Kidney capillary endothelial cell (primary cell): ENCODE data around the gene MEGF6.
A peak's percentile ranks its signal among the peaks of the same experiment; 100 is the strongest.

ENCODE experiments used
- DNase-seq: peaks from one replicate; pipeline ENCODE4 v3.0.0-alpha.2; 2018; ENCODE audit warnings: low spot score

The MEGF6 gene, protein sequence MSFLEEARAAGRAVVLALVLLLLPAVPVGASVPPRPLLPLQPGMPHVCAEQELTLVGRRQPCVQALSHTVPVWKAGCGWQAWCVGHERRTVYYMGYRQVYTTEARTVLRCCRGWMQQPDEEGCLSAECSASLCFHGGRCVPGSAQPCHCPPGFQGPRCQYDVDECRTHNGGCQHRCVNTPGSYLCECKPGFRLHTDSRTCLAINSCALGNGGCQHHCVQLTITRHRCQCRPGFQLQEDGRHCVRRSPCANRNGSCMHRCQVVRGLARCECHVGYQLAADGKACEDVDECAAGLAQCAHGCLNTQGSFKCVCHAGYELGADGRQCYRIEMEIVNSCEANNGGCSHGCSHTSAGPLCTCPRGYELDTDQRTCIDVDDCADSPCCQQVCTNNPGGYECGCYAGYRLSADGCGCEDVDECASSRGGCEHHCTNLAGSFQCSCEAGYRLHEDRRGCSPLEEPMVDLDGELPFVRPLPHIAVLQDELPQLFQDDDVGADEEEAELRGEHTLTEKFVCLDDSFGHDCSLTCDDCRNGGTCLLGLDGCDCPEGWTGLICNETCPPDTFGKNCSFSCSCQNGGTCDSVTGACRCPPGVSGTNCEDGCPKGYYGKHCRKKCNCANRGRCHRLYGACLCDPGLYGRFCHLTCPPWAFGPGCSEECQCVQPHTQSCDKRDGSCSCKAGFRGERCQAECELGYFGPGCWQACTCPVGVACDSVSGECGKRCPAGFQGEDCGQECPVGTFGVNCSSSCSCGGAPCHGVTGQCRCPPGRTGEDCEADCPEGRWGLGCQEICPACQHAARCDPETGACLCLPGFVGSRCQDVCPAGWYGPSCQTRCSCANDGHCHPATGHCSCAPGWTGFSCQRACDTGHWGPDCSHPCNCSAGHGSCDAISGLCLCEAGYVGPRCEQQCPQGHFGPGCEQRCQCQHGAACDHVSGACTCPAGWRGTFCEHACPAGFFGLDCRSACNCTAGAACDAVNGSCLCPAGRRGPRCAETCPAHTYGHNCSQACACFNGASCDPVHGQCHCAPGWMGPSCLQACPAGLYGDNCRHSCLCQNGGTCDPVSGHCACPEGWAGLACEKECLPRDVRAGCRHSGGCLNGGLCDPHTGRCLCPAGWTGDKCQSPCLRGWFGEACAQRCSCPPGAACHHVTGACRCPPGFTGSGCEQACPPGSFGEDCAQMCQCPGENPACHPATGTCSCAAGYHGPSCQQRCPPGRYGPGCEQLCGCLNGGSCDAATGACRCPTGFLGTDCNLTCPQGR (N-terminal part only)

DNA sequence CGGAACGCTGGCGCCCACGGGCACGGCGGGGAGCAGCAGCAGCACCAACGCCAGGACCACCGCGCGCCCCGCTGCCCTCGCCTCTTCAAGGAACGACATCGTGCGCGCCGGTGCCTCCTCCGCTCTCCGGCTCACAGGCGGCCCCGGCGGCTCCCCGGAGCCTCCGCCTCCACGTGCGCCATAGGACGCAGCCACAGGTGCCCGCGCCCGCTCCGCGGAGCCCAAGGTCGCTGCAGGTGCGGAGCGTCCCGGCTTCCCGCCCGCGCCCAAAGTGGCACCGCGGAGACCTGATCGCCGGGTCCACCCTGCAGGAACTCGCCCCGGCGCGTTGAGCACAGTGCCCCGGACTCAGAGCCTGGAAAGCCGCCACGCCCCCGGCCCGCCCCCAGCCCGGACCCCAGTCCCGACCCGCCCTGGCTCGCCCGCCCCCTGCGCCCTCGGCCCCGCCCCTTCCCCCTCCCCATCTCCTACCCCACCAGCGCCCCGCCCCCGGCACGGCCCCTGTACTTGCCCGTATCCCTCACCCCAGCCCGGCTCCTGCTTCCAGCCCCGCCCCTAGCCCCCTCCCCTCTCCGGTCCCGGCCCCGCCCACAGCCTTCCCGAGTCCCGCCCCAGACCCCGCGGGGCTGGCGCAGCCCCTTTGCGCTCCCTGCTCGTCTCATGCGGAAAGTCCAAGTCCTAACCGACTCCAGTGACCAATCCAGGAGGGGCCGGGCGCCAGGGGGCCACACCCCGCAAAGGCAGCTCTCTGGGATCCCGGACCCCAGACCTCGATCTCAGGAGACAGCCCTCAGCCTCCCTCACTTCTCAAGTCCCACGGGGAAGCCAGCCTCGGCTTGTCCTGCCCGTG lies at the start of gene MEGF6:
Gene MEGF6 (minus strand): TSS at position 339 of the 850 bp plus-strand sequence. CDS start 240 bp downstream, at position 99.
- no peak for DNase-seq

DNA sequence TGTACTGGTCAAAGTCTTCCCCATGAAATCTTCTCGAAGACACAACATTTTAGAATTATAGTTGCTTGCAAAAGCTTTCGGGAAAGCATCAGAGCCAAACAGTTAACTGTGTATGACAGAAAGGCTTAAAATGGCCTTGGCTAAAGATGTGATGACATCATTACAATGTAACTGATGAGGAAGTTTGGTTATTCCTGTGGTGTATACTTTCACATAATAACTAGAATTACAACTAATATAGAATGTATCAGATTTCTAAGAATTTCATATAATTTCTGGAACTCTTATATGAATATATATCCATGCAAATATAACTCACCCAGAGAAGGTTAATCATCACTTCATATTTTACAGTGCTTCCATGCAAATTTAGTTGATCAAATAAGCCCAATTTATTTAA lies 49.4 kb upstream of the MEGF6 start:
- no peak for DNase-seq

DNA sequence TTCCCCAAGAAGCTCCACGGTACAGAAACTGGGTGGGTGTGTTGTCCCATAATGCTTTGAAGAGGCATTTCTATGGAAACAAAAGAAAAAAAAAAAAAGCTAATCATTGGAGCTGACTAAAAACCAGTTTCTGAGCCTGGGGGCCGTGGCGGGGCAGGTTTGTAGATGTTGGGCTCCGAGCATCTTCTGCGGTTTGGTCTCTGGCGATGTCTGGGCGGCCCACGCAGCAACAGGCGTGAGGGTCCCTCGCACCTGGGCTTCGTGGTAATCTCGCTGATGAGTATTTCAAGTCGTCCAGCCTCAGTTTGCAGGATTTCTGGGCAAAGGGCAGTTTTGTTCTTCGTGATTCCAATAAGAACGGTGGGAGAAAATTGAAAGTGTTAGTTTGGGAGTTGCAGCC lies 47.8 kb upstream of the MEGF6 start:
- DNase-seq: no peak

DNA sequence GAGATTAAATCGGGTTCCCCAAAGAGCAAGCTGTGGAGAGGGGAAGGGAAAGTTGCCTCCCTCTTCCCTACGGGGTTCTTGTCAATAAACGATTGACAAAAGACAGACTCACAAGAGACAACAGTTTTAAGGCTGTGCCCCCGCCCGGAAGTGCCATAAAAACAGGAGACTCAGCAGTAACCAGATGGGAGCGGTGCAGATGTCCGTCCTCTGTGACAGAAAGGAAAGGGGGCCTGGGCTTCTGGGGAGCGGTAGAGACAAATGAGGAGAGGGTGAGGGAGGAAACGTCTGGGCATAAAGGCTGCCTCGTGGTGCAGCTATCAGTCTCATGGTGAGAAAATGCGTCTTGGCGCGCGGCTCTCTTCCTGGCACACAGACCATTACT lies 46.9 kb upstream of the MEGF6 start:
- DNase-seq: no peak

DNA sequence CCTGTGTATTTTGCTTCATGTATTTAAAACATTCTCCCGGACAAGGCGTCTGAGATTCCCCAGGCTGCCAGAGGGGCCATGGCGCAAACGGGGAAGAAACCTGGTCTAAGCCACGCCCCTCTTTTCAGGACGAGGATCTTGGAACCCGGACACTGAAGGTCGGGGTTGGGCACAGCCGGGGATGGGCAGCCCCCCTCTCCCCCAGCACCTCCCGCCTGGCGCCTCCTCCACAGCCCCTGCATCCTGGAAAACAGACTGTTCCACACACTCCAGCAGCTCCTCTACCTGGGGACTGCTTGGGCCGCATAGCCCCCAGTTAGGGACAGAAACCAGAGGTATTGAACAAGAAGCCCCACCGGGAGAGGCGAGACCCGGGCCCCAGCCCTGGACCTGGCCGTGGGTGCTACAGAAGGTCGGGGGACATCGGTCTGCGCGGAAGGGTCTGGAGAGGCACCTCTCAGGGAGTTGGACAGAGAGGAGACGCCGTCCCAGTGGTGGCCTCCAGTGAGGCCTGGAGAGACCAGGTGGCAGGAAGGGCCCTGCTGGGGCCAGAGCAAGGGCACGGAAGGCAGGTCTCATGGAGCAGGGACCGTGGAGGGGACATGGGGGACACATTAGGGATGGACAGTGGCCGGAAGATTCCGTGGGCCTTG lies 46.4 kb upstream of the MEGF6 start:
- DNase-seq: no peak

DNA sequence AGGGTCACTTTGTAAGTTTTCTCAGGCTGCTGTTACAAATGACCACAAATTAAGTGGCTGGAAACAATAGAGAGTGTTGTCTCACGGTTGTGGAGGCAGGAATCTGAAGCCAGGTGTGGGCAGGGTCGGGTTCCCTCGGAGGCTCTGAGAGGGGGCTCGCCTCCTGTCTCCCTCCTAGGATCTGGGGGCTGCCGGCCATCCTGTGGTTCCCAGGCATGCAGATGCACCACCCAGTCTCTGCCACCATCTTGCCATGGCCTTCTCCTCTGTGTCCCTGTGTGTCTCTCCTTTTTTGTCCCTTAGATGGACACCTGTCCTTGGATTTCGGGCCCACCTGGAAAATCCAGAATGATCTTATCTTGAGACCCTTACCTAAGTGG lies 45.8 kb upstream of the MEGF6 start:
- DNase-seq: no peak

DNA sequence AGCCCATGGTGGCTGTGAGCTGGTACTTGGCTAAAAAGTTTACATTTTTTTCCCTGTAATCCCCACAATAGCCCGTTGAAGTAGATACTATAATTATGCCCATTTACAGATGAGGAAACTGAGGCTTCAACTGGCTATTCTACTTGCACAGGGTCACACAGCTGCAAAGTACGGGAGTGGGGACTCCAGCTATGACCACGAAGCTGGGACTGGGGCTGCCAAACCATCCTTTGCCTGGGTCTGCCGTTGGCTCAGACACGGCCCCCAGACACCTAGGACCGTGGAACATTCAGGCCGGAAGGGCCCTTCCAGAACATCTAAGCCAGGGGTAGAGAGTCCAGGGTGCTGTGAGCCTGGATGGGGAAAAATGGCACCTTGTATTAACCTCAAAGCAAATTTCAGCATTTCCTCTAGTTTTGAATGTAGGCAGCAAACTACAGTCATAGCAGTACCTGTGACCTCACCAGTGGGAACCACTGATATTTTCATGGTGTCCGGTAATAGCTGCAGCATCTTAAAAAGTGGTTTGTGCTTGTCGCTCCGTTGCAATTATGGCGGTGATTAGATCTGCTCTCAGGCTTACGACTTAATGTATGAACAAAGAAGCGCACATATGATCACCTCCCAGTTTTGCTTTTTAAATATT lies 45.3 kb upstream of the MEGF6 start:
- no peak for DNase-seq

DNA sequence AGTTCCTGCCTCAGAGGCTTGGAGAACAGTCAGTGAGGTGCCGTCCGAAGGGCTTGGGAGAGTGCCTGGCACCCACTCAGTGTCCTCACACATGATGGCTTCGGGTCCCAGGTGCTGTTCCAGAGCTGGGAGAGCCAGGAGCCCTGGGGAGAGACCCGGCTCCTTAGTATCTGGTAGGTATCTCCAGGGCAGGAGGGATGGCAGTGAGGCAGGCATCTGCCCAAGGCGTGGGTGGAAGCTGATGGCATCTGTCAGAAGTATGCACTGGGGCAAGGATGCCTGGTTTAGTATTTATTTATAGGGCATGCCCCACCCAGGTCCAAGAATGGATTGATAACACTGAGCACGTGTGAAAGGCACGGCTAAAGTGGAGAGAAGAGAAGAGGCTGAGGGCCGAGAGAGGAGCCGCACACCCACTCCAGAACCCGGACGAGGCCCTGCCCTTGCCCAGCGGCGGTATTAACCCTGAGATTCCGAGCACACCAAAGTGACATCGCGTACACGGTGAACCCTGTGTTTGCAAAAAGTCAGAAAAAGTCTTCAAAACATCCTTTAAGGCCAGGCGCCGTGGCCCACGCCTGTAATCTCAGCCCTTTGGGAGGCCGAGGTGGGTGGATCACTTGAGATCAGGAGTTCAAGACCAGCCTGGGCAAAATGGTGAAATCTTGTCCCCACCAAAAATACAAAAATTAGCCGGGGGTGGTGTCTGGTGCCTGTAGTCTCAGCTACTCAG lies 43.4 kb upstream of the MEGF6 start:
- no peak for DNase-seq

DNA sequence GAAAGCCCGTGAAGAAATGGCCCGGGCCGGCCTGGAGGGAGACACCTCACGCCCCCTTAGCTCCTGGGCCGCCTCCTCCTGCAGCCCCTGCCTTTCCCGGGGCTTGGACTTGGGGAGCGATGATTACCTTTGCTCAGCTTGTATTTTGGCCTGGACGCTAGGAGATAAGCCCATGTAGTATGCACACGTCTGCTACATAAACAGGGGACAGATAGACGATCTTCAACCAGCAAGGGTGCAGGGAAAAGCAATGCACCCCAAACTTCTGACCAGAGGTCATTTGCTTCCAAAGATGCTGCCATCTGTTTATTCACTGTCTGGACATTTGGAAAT lies 41.9 kb upstream of the MEGF6 start:
- no peak for DNase-seq

DNA sequence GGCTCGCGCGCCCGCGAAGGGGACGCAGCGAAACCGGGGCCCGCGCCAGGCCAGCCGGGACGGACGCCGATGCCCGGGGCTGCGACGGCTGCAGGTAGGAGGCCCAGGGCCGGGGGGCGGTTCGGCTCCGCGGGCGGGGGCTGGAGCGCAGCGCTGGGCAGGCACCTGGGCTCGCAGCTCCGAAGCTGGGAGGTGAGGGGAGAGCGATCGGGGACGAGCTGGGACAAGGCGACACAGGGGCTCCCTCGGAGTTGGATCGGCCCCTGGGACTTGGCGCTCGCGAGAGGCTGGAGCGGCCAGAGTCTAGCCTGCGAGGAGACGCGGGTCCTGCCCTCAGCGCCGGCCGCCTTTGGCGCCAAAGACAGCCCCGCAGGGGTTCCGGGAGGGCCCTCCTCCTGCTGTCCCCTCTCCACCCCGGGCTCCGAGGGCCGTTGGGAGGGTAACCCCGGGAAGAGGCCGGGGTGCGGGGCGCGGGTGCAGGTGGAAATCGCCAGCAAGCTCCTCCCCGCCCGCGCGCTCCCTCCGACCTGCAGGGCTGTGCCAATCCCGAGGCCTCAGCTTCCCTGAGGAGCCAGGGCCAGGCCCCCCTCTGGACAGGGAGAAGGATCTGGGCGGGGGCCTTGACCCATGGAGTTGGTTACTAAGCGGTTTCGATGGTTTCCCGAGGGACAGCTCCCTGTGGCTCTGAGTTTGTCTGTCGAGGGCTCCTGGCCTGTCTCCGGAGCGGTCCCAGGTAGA lies 41.4 kb upstream of the MEGF6 start:
- no peak for DNase-seq

DNA sequence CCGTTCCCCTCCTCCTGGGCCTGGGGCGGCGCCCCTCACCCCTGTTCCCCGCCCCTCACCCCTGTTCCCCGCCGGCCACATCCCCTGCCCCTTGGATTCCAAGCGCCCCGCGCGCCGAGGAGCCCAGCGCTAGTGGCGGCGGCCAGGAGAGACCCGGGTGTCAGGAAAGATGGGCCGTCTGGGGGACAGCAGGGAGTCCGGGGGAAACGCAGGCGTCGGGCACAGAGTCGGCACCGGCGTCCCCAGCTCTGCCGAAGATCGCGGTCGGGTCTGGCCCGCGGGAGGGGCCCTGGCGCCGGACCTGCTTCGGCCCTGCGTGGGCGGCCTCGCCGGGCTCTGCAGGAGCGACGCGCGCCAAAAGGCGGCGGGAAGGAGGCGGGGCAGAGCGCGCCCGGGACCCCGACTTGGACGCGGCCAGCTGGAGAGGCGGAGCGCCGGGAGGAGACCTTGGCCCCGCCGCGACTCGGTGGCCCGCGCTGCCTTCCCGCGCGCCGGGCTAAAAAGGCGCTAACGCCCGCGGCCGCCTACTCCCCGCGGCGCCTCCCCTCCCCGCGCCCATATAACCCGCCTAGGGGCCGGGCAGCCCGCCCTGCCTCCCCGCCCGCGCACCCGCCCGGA lies 40.7 kb upstream of the MEGF6 start, which contains the start of gene TP73:
Gene TP73 (plus strand): TSS at position 587 of the 618 bp plus-strand sequence. CDS start 29,850 bp downstream, outside the sequence.
- DNase-seq: no peak

DNA sequence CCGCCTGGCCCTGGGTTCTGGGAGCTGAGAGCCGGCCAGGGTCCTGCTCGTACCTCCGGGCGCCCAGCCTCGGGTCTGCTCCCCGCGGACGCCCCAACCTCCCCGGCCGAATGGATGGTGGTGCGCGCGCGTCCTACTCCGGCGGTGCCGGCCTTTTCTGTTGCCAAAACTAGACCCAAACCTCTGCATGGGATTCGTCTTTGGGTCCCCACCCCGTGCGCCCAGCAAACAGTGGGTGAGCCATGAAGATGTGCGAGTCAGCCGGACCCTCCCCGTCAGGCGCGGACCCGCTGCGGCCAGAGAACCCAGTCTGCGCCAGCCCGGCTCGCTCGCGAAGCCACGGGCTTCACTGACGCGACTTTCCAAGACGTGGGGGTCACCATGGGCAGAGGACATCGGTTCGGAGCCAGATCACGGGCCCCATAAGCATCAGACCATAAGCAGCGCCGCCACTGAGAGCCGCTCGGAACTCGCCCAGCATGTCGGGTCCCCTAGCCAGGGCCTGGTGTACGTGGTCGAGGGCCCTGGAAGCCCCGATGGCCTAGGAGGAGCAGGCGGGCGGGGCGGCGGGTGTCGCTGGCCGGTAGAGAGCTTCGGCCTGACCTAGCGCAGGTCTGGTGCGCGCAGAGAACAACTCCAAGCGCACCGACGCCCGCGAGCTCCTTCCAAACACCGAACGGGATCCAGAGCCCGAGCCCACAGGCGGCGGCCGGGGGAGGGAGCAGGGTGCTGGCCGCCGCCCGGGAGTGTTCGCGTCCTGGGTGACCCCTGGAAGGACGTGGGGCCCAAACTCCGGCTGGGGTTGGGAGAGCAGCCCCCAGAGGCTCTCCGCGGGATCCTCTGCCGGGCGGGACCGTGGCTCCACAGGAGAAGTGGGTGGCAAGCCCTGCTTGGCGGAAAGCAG lies 40.0 kb upstream of the MEGF6 start:
- no peak for DNase-seq

DNA sequence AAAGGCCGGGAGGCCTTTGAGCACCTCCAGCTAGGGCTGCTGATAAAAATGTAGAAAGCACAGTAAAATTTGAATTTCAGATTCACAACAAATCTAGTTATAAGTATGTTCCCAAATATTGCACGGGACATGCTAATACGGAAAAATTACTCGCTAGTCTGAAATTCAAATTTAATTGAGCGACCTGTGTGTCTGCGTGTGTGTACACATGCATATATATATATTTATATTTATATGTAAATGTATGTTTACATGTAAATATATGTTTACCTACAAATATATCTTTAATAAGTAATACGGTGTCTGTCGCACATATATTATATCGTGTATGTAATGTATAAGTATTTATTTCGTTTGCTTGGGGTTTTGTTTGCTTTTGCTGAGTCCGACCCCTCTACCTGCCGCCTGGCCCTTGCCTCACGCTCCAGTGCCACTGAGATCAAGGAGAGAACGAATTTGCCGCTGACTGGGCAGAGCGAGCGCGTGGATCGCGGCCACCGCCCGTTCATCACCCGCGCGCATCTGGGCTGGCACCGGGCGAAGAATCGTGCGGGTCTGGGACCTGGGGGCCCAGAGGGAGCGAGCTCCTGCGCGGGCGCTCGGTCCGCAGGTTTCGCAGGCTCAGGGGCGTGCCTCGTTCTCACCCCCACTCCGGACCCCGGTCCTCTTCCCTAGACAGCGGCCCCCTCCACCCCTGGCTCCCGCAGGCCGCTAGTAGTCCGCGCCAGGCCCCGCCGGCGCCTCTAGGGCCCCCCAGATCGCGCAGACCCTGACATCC lies 39.1 kb upstream of the MEGF6 start:
- DNase-seq: no peak

DNA sequence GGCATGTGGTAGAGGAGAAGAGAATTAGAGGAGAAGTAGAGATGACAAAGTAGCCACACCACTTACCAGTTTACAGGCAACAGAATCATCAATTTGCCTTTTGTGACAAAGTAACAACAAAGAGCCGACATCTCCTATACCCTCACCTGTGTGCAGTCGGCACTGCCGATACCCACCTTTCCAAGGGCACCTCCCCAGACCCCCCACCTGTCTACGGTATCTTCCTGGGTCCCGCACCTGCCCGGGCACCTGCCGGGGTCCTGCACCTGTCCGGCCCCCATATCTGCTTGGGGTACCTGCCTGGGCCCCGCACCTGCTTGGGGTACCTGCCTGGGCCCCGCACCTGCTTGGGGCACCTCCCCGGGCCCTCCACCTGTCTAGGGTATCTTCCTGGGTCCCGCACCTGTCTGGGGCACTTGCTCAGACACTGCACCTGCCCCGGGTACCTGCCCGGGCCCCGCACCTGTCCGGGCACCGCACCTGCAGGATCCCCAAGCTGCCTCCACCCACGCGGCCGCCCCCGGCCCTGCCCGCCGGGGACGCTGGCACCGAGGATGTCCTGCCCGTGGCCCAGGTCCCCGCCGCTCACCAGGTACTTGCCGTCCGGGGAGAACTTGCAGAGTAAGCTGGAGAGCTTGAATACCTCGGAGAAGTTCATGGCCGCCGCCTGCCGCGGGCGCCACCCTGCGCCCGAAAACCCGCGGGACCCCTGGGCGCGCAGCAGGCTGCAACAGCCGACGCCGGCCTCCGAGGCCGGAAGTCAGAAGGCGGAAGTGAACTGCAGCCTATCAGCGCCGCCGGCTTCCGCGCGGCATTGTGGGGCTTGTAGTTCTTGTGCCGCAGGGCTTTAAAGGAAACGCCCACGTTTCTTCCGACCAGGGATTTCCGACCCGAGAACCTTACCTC lies 38.3 kb upstream of the MEGF6 start, which contains the start of gene WRAP73:
Gene WRAP73 (minus strand): TSS at position 762 of the 906 bp plus-strand sequence. CDS start 104 bp downstream, at position 658.
- peak; percentile 92 for DNase-seq

DNA sequence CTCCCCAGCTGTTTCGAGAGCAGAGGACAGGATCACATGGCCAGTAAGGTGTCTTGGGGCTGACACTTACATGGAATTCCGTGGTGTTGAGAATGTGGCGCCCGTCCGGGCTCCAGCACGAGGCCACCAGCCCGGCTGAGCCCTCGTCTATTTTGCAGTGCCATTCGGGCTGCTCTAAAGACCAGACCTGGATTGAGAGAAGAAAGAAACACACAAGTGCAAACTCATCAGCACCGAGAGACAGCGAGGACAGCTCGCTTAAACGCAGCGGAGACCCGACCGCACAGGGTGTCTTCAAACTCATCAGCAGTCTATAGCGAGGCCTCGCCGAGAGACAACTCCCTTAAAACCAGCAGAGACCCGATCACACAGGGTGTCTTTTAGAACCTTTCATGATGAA lies 35.3 kb upstream of the MEGF6 start:
- DNase-seq: no peak
